Amygdala (tissue), 56 donors: ENCODE measurements around the gene TMEM208.

Experiments used
- DNase-seq, 56 donors: peaks; one replicate each; lab custom pipeline; 2025; lab: John Stamatoyannopoulos, UW

Gene TMEM208

GRCh38 chr16:67265834-67266233, 38.9 kb downstream of the TMEM208 start:
- DNase-seq: no peak

GRCh38 chr16:67268136-67268579, 41.2 kb downstream of the TMEM208 start:
- no peak for DNase-seq

GRCh38 chr16:67269766-67270165, 42.8 kb downstream of the TMEM208 start:
- DNase-seq: no peak

- DNase-seq: no peak
These were observed 44.0 kb downstream of the TMEM208 start for GRCh38 chr16:67270931-67271338.

GRCh38 chr16:67271446-67271845, 44.5 kb downstream of the TMEM208 start:
- DNase-seq: no peak

GRCh38 chr16:67275321-67275720, 48.4 kb downstream of the TMEM208 start:
- no peak for DNase-seq

- DNase-seq: no peak
These were observed 50.5 kb downstream of the TMEM208 start for GRCh38 chr16:67277294-67277998.

DNA sequence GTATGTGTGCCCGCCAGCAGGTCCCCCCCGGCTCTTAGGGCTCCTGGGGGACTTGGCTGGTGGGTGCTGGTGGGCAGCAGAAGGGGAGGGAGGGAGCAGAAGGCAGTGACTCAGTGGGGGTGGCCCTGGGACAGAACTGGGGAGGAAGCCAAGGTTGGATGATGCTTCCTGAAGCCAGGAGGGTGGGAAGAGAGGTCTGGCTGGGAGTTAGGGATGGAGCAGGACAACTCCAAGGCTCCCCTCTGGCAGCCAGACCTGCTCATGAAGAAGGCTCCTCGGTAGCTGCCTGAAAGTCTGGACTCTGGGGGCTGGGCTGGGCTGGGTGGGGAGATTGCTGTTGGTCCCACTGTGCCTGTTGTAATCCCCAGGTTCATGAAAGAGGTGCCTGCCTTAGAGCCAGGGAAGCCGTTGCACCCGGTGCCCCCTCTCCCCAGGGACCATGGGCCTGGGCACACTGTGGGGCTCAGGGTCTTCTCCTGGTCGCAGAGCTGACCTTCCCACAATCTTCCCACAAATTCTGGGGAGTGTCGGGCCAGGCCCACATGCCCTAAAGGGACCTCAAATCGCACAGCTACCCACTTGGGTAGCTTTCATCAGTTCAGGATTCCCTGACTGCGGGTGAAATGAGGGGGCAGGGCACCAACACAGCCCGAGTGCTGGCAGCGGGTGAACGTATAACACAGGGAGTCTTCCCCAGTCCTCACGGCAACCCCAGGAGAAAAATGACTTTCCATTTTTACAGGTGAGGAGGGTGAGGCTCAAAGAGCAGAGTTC, 51.3 kb downstream of the TMEM208 start:
- no peak for DNase-seq
